ENCODE measurements around the gene DROSHA. TPM values are rescaled to one million over a fixed set of nuclear protein-coding genes. Genes with fewer than 3 reads are reported as not detected.

DROSHA gene
- polyA plus RNA-seq, 1 donor: 115 TPM

- no peak for DNase-seq
Observed at GRCh38 chr5:31471916-31472315, 60.0 kb downstream of the DROSHA start.

- no peak for DNase-seq
Observed at GRCh38 chr5:31471040-31471439, 60.9 kb downstream of the DROSHA start.

GRCh38 chr5:31470608-31471007 lies 61.3 kb downstream of the DROSHA start:
- DNase-seq: no peak

- DNase-seq: no peak
Observed at GRCh38 chr5:31469886-31470285, 62.0 kb downstream of the DROSHA start.

- DNase-seq: no peak
Observed at GRCh38 chr5:31469466-31469865, 62.4 kb downstream of the DROSHA start.

- DNase-seq: no peak
Observed at GRCh38 chr5:31465291-31465690, 66.6 kb downstream of the DROSHA start.

GRCh38 chr5:31464081-31464480 lies 67.8 kb downstream of the DROSHA start:
- DNase-seq: no peak

- no peak for DNase-seq
Observed at GRCh38 chr5:31463351-31463750, 68.5 kb downstream of the DROSHA start.

GRCh38 chr5:31459594-31459993 lies 72.3 kb downstream of the DROSHA start:
- no peak for DNase-seq

GRCh38 chr5:31455172-31455571 lies 76.7 kb downstream of the DROSHA start:
- DNase-seq: no peak

- no peak for DNase-seq
Observed at GRCh38 chr5:31453522-31453921, 78.4 kb downstream of the DROSHA start.

GRCh38 chr5:31452314-31452713 lies 79.6 kb downstream of the DROSHA start:
- DNase-seq: no peak

GRCh38 chr5:31449962-31450361 lies 81.9 kb downstream of the DROSHA start:
- no peak for DNase-seq

GRCh38 chr5:31449174-31449573 lies 82.7 kb downstream of the DROSHA start:
- no peak for DNase-seq

GRCh38 chr5:31445041-31445600 lies 86.8 kb downstream of the DROSHA start:
- no peak for DNase-seq

- DNase-seq: no peak
Observed at GRCh38 chr5:31443572-31443971, 88.3 kb downstream of the DROSHA start.

- no peak for DNase-seq
Observed at GRCh38 chr5:31442058-31442745, 89.7 kb downstream of the DROSHA start.

GRCh38 chr5:31436851-31437250 lies 95.0 kb downstream of the DROSHA start:
- no peak for DNase-seq

GRCh38 chr5:31435730-31436129 lies 96.2 kb downstream of the DROSHA start:
- DNase-seq: no peak

- no peak for DNase-seq
Observed at GRCh38 chr5:31434898-31435297, 97.0 kb downstream of the DROSHA start.

GRCh38 chr5:31433229-31433628 lies 98.7 kb downstream of the DROSHA start:
- no peak for DNase-seq

- DNase-seq: no peak
Observed at GRCh38 chr5:31427724-31428309, 104.1 kb downstream of the DROSHA start.

- DNase-seq: no peak
Observed at GRCh38 chr5:31427013-31427723, 104.7 kb downstream of the DROSHA start.
